NB4 (cell line): ENCODE data around the gene ATPAF2.

Source experiments
- CTCF ChIP-seq: IDR thresholded peaks from one replicate; pipeline ENCODE4 v1.5.1; 2012; ENCODE audit warnings: low read depth, low read length
- POLR2A ChIP-seq: IDR thresholded peaks from 2 replicates; pipeline ENCODE4 v1.6.1; 2011; ENCODE audit warnings: mild to moderate bottlenecking; ENCODE audit not compliant: insufficient read length; ENCODE audit errors: extremely low read depth

GRCh38 chr17:18039535-18040260 lies 730 bp upstream of the ATPAF2 start:
- TF ChIP-seq CTCF = no peak
- no peak for TF ChIP-seq POLR2A
